Tibial nerve (tissue), 4 donors: Measurements from ENCODE around the gene ARHGAP26. TPM values are rescaled to one million over a fixed set of nuclear protein-coding genes. Genes with fewer than 3 reads are reported as not detected.

Source experiments
- DNase-seq, 2 donors: peaks; one replicate each; pipeline ENCODE4 v3.0.0-alpha.2; 2019; ENCODE audit warnings: low spot score in 2 of 2
- H3K27ac ChIP-seq, 4 donors: fragments of 200-600 bp; sonication (generic) in 3 of 4; one replicate each; pipeline ENCODE4 v1.5.1; 2017 to 2019; ENCODE audit warnings: mild to moderate bottlenecking in 1 of 4
- H3K27me3 ChIP-seq, 2 donors: fragments of 200-600 bp; sonication (generic) in 1 of 2; one replicate each; pipeline versions ENCODE4 v1.5.1 to v1.6.0; 2017 to 2019
- H3K36me3 ChIP-seq, 3 donors: fragments of 200-600 bp; sonication (generic); one replicate each; pipeline ENCODE4 v1.5.1; 2018 to 2019
- H3K4me1 ChIP-seq, 4 donors: fragments of 200-600 bp; sonication (generic) in 3 of 4; one replicate each; pipeline ENCODE4 v1.5.1; 2017 to 2019
- H3K4me3 ChIP-seq, 4 donors: fragments of 200-600 bp; sonication (generic) in 3 of 4; one replicate each; pipeline ENCODE4 v1.5.1; 2017 to 2019; ENCODE audit warnings: mild to moderate bottlenecking in 1 of 4, moderate library complexity in 1 of 4
- H3K9me3 ChIP-seq, 4 donors: fragments of 200-600 bp; sonication (generic) in 3 of 4; one replicate each; pipeline ENCODE4 v1.5.1; 2017 to 2019
- EP300 ChIP-seq, 2 donors: sonication (generic); formaldehyde crosslinking; IDR thresholded peaks; one replicate each; pipeline ENCODE4 v1.6.1; 2017; ENCODE audit warnings: antibody characterized with exemption in 2 of 2, mild to moderate bottlenecking in 1 of 2
- POLR2A ChIP-seq, 2 donors: fragments of 450-650 bp; IDR thresholded peaks; one replicate each; pipeline ENCODE4 v1.6.1; 2017; ENCODE audit warnings: antibody characterized with exemption in 2 of 2, mild to moderate bottlenecking in 2 of 2, moderate library complexity in 2 of 2
- WGBS, 2 donors: methylation state at CpG; one replicate each; pipeline ENCODE4 v1.1.5; 2018; 5-methylcytosine and 5-hydroxymethylcytosine counted together
- total RNA-seq, 4 donors: library from RNA; depleted of rRNA; stranded (reverse); fragments of >200 nt; gene quantifications; one replicate each; pipeline ENCODE4 v1.1.0, GENCODE V29; 2016
- TF ChIP-seq, protein P1 (sequence below), 5 experiments: fragments of 200-600 bp in 3 of 5; fragments of 450-650 bp in 2 of 5; sonication (generic) in 3 of 5; IDR thresholded peaks; one replicate each; pipeline ENCODE4 v1.5.1; 2016 to 2019; ENCODE audit warnings: antibody characterized with exemption in 5 of 5, mild to moderate bottlenecking in 3 of 5, moderate library complexity in 2 of 5

ARHGAP26 gene
- total RNA-seq, 4 donors from 2014 or later = 33.7 to 77.8 (median 57.8) TPM

- peaks cover 0 to 58% (median 11%) of the 10 kb centered on the region in 4 donors for H3K4me1 ChIP-seq
- no peak for TF ChIP-seq POLR2A (IDR thresholded peaks at IDR 0.05)
- H3K27me3 ChIP-seq = no peaks in the 10 kb centered on the region
- 78 to 82% methylated on average over 5 of the region's 5 CpGs for WGBS, 2 donors
- no peak overlapping the region for H3K4me3 ChIP-seq
- DNase-seq = no peak
- peaks cover 0 to 33% (median 0%) of the 10 kb centered on the region in 3 donors for H3K36me3 ChIP-seq
- H3K9me3 ChIP-seq = no peaks in the 10 kb centered on the region
- H3K27ac ChIP-seq = no peak overlapping the region
These were observed 285.6 kb downstream of the ARHGAP26 start for GRCh38 chr5:143055596-143056338.

GRCh38 chr5:143056339-143056704 is 286.1 kb downstream of the ARHGAP26 start:
- DNase-seq = no peak
- Histone ChIP-seq H3K36me3 (peaks cover 0 to 33% (median 0%) of the 10 kb centered on the region in 3 donors), H3K27me3 (no peaks in the 10 kb centered on the region), H3K4me1 (peaks cover 0 to 58% (median 6%) of the 10 kb centered on the region in 4 donors), H3K4me3 (no peak overlapping the region), H3K27ac (no peak overlapping the region), H3K9me3 (no peaks in the 10 kb centered on the region)
- TF ChIP-seq, protein P1, sequence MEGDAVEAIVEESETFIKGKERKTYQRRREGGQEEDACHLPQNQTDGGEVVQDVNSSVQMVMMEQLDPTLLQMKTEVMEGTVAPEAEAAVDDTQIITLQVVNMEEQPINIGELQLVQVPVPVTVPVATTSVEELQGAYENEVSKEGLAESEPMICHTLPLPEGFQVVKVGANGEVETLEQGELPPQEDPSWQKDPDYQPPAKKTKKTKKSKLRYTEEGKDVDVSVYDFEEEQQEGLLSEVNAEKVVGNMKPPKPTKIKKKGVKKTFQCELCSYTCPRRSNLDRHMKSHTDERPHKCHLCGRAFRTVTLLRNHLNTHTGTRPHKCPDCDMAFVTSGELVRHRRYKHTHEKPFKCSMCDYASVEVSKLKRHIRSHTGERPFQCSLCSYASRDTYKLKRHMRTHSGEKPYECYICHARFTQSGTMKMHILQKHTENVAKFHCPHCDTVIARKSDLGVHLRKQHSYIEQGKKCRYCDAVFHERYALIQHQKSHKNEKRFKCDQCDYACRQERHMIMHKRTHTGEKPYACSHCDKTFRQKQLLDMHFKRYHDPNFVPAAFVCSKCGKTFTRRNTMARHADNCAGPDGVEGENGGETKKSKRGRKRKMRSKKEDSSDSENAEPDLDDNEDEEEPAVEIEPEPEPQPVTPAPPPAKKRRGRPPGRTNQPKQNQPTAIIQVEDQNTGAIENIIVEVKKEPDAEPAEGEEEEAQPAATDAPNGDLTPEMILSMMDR (IDR thresholded peaks at IDR 0.05) = no peak
- TF ChIP-seq POLR2A (IDR thresholded peaks at IDR 0.05) (no peak), EP300 (IDR thresholded peaks at IDR 0.05) (no peak)

GRCh38 chr5:143056792-143057579 is 286.8 kb downstream of the ARHGAP26 start:
- no peak for DNase-seq
- no peak overlapping the region for H3K4me3 ChIP-seq
- 85 to 92% methylated on average over 2 of the region's 2 CpGs for WGBS, 2 donors
- H3K27me3 ChIP-seq = no peaks in the 10 kb centered on the region
- TF ChIP-seq, protein P1 (IDR thresholded peaks at IDR 0.05) = no peak
- TF ChIP-seq POLR2A (IDR thresholded peaks at IDR 0.05) (no peak), EP300 (IDR thresholded peaks at IDR 0.05) (no peak)
- peaks cover 0 to 53% (median 3%) of the 10 kb centered on the region in 4 donors for H3K4me1 ChIP-seq
- no peak overlapping the region for H3K27ac ChIP-seq
- no peaks in the 10 kb centered on the region for H3K9me3 ChIP-seq
- peaks cover 0 to 37% (median 0%) of the 10 kb centered on the region in 3 donors for H3K36me3 ChIP-seq

GRCh38 chr5:143057580-143057999 is 287.4 kb downstream of the ARHGAP26 start:
- Histone ChIP-seq H3K36me3 (peaks cover 0 to 37% (median 0%) of the 10 kb centered on the region in 3 donors), H3K27me3 (no peaks in the 10 kb centered on the region), H3K4me3 (no peak overlapping the region), H3K9me3 (no peaks in the 10 kb centered on the region), H3K27ac (no peak overlapping the region), H3K4me1 (peaks cover 0 to 55% (median 3%) of the 10 kb centered on the region in 4 donors)
- DNase-seq = no peak
- TF ChIP-seq POLR2A (IDR thresholded peaks at IDR 0.05) = no peak
- TF ChIP-seq, protein P1 (IDR thresholded peaks at IDR 0.05) = no peak
- 79 to 91% methylated on average over 3 of the region's 3 CpGs for WGBS, 2 donors

- Histone ChIP-seq H3K27ac (no peak overlapping the region), H3K9me3 (no peaks in the 10 kb centered on the region), H3K27me3 (no peaks in the 10 kb centered on the region), H3K36me3 (peaks cover 0 to 37% (median 0%) of the 10 kb centered on the region in 3 donors), H3K4me1 (peaks cover 0 to 71% (median 17%) of the 10 kb centered on the region in 4 donors), H3K4me3 (no peak overlapping the region)
- 95 to 97% methylated on average over 1 of the region's 1 CpG for WGBS, 2 donors
- no peak for DNase-seq
- TF ChIP-seq, protein P1 (IDR thresholded peaks at IDR 0.05) = no peak
- TF ChIP-seq POLR2A (IDR thresholded peaks at IDR 0.05) (no peak), EP300 (IDR thresholded peaks at IDR 0.05) (no peak)
These were observed 289.2 kb downstream of the ARHGAP26 start for GRCh38 chr5:143059355-143059754.
